Dedifferentiated amniotic fluid mesenchymal stem cell (primary cell): ENCODE data around the gene FARS2.
"Not testable (repeated sequence)": the region's sequence is repeated elsewhere in the genome, so short reads cannot be mapped to it uniquely, and the experiment has no call there.

ENCODE experiments used
- DNase-seq: peaks from one replicate; pipeline ENCODE4 v3.0.0-alpha.2; 2016; ENCODE audit errors: extremely low spot score

Gene FARS2

DNA sequence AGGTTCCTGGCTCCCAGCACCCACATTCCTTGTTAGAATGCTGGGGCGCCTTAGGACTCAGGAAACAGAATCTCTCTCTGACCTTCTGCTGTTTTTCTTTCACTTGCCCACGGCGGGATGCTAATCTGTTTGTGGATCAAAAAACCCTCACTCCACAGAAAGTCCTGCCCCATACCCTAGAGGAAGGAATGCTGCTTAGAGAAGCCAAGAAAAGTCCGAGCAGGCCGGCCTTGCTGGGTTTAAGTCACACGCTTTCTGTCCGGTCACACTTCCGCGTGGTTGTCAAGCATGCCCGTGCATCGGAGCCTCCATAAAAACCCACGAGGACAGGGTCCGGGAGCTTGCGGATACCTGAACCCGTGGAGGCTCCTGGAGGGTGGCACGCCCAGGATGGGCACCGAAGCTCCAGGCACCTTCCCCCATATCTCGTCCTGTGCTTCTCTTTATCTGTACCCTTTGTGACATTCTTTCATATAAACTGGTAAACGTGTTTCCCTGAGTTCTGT is 522.3 kb downstream of the FARS2 start:
- DNase-seq: no peak

DNA sequence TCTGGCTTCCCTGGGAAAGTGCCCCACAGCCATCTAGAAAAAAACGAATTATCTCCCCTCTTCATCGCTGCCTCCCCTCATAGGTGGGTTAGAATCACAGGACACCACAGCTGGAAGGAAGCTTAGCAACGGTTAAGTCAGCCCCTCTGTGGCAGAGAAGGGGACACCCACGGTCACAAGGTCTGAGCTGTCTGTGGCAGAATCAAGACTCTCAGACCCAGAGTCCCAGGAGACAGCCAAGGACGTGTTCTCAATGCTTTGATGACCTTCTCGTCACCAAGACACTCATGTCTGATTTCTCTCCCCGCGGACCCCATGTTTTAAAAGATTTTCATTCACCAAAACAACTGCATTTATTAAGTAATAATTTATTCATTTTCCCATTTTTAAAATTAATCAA is 523.9 kb downstream of the FARS2 start:
- DNase-seq: no peak

DNA sequence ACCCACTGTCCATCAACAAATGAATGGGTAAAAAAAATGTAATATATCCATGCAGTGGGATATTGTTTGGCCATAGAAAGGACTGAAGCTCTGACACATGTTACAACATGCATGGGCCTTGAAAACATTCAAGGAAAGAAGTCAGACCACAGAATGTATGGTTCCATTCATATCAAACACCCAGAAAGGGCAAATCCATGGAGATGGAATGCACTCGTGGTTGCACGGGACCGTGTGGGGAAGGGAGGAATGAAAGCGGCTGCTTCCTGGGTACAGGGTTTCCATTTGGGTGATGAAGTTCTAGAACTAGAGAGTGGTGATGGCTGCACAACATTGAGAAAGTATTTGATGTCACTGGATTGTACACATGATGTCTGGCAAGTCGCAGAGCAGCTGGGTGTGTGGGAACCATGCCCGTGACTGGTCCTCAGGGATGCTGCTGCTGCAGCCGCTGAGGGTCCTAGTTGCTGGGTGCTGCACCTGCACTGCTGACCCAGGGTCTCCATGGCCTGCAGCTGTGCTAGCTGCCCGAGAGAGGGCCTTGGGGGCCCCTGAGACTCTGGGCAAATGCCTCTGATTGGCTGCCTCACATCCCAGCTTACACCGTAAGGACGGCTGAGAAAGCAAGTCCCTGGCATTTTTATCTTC is 525.1 kb downstream of the FARS2 start:
- no peak for DNase-seq

DNA sequence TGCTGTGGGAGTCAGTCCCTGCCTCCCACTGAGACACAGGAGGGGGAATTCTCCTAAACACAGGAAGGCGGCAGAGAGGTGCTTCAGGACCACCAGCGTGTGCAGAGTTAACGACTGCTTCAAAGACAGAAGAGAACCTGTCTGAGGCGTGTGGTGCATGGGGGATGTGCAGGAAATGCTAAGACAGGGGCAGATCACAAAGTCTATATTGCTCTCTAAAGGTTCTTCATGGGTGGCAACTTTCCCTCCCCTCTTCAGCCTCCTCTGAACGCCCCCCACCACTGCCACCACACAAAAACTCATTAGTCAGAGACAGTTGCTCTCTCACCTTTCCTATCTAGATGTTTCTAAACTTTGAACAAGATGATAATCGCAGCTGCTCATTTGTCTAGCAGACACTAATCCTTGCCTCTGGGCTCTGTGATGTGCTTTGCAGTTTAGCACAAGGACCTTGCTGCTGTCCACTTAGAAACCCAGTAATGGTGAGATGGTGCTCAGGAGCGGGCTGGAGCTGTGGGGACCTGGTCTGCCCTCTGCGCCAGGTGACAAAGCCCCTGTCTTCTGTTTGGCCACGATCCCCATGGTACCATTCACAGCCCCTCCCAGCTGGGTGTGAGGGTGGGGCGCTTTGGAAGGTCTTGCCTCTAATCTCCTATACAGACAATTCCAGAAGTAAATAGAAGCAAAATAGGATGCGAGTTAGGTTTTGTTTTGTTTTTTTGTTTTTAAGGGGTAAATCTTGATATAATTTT is 525.8 kb downstream of the FARS2 start:
- DNase-seq: no peak

- DNase-seq: not testable (repeated sequence)
These were observed 528.1 kb downstream of the FARS2 start for GRCh38 chr6:5789426-5789825.

GRCh38 chr6:5796555-5796954 is 535.2 kb downstream of the FARS2 start:
- not testable (repeated sequence) for DNase-seq

- DNase-seq: not testable (repeated sequence)
These were observed 545.1 kb downstream of the FARS2 start for GRCh38 chr6:5806406-5806805.

- no peak for DNase-seq
These were observed 548.1 kb downstream of the FARS2 start for GRCh38 chr6:5809450-5809849.

- no peak for DNase-seq
These were observed 550.7 kb downstream of the FARS2 start for GRCh38 chr6:5811997-5812396.

DNA sequence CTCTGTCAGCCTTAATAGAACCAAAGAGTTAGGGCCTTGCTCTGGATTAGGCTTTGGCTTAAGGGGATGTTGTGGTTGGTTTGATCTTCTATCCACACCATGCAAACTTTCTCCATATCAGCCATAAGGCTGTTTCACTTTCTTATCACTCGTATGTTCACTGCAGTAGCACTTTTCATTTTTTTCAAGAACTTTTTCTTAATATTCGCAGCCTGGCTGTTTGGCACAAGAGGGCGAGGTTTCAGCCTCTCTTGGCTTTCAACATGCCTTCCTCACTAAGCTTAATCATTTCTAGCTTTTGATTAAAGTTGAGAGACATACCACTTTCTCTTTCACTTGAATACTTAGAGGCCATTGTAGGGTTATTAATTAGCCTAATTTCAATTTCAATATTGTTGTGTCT is 552.3 kb downstream of the FARS2 start:
- no peak for DNase-seq

GRCh38 chr6:5814116-5814515 is 552.8 kb downstream of the FARS2 start:
- no peak for DNase-seq

DNA sequence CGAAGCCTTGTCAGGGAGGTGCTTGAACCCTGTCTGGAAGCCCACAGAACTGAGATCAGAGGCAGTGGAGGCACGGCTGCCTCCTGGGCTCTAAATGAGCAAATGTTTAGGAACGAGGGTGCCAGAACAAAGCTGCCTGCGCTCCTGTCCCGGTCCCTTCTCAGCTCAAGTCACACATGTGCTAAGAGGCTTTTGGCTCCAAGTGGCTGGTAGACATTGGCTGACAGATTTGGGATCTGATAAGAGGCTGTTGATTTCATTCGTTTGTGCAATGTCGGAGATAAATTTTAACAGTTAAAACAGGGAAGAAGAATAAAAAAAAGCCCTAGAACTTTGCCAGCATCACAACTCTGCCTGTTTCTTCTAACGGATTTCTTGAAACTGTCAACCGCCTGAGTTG is 553.6 kb downstream of the FARS2 start:
- no peak for DNase-seq

DNA sequence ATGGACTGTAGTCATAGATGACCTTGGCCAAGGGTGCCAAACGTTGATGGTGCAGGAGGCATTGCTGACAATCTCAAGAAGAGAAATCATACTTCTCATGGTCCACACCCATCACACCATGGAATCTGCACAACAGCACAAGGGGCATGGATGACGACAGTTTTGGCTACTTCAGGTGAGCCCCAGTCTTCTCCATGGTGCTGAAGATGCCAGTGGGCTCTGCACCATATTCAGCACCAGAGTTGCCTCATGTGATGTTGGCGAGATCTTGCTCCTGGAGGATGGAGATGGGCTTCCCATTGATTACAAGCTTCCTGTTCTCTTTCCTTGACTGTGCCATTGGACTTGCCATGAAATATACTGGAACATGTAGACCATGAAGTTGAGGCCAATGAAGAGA is 556.6 kb downstream of the FARS2 start:
- no peak for DNase-seq

DNA sequence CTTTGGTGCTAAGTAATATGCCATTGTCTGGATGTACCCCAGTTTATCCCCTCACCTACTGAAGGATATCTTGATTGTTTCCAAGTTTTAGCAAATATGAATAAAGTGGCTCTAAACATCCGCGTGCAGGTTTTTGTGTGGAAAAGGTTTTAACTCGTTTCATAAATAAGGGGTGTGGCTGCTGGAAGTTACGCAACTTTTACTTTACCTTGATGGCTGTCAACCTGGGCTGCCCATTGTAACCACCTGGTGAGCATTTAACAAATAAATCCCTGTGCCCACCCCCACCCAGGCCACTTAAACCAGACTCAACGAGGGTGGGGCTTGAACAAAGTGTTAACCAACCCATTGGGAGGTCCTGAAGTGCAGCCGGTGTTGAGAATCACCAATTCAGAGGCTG is 557.6 kb downstream of the FARS2 start:
- no peak for DNase-seq
